Neural progenitor cell (in vitro differentiated cells): ENCODE results near the gene SHISAL2A.

ENCODE experiments used
- EZH2 ChIP-seq: fragments of 200-600 bp; sonication (generic); IDR thresholded peaks from 2 replicates; pipeline ENCODE4 v1.6.1; 2017; ENCODE audit warnings: antibody characterized with exemption, mild to moderate bottlenecking, moderate library complexity
- EZH2phosphoT487 ChIP-seq: fragments of 200-600 bp; sonication (generic); IDR thresholded peaks from 2 replicates; pipeline ENCODE4 v1.6.1; 2017; ENCODE audit warnings: antibody characterized with exemption
- TF ChIP-seq, protein P1 (sequence below): fragments of 200-600 bp; sonication (generic); IDR thresholded peaks from 2 replicates; pipeline ENCODE4 v1.5.1; 2017; ENCODE audit warnings: antibody characterized with exemption, mild to moderate bottlenecking

DNA sequence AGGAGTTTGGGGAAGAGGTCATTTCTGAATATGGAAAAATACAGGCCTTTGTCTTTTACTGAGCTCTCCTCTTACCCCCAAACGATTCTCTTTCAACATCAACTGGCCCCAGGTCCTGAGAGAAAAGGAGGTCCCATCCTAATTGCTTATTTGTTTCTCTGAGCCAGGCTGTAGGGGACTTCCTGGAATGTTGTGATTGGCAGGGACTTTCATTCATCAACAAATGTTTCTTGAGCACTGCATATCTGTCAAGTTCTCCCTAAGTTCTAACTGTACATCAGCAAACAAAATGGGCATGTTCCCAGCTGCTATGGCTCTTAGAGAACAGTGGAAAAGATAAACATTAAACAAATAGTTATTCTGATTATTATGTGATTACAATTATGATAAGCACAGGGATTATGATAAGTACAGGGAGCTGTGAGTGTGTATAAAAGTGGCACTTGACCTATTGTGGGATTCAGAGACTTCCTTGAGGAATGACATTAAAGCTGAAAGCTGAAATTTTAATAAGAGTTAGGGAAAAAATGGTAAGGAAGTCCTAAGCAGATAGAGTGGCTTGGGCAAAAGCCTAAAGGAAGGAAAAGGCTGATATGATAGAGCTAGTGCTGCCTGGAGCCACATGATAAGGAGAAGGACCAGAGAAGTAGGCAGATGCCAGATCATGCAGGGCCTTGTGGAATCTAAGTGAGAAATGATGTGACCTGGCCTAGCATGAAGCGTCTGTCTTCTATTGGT, 19.2 kb upstream of the SHISAL2A start:
- TF ChIP-seq, protein P1, sequence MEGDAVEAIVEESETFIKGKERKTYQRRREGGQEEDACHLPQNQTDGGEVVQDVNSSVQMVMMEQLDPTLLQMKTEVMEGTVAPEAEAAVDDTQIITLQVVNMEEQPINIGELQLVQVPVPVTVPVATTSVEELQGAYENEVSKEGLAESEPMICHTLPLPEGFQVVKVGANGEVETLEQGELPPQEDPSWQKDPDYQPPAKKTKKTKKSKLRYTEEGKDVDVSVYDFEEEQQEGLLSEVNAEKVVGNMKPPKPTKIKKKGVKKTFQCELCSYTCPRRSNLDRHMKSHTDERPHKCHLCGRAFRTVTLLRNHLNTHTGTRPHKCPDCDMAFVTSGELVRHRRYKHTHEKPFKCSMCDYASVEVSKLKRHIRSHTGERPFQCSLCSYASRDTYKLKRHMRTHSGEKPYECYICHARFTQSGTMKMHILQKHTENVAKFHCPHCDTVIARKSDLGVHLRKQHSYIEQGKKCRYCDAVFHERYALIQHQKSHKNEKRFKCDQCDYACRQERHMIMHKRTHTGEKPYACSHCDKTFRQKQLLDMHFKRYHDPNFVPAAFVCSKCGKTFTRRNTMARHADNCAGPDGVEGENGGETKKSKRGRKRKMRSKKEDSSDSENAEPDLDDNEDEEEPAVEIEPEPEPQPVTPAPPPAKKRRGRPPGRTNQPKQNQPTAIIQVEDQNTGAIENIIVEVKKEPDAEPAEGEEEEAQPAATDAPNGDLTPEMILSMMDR = no peak
- TF ChIP-seq EZH2 (no peak), EZH2phosphoT487 (no peak)
